GM19238 (cell line): ENCODE measurements around the gene CSTPP1.
"Not testable (repeated sequence)": the region's sequence is repeated elsewhere in the genome, so short reads cannot be mapped to it uniquely, and the experiment has no call there.

Source experiments
- DNase-seq: peaks from one replicate; pipeline ENCODE4 v3.0.0; 2011; ENCODE audit warnings: low spot score; ENCODE audit not compliant: insufficient read length

The CSTPP1 gene

GRCh38 chr11:46912526-46913150 is 23.9 kb upstream of the CSTPP1 start:
- no peak for DNase-seq

- DNase-seq: no peak
These were observed 23.1 kb upstream of the CSTPP1 start for GRCh38 chr11:46913484-46913883.

- no peak for DNase-seq
These were observed 22.2 kb upstream of the CSTPP1 start for GRCh38 chr11:46914363-46914762.

- DNase-seq: no peak
These were observed 21.7 kb upstream of the CSTPP1 start for GRCh38 chr11:46914910-46915309.

GRCh38 chr11:46916286-46917108 is 20.1 kb upstream of the CSTPP1 start:
- peak; percentile 32 for DNase-seq

- DNase-seq: no peak
These were observed 19.3 kb upstream of the CSTPP1 start for GRCh38 chr11:46917109-46917761.

- no peak for DNase-seq
These were observed 18.8 kb upstream of the CSTPP1 start for GRCh38 chr11:46917762-46918082.

GRCh38 chr11:46918083-46918787 is 18.3 kb upstream of the CSTPP1 start, which contains the start of gene LRP4:
Gene LRP4 (minus strand): TSS chr11:46918550. CDS start chr11:46918379, 171 bp downstream.
- peak; percentile 57 for DNase-seq

- no peak for DNase-seq
These were observed 17.6 kb upstream of the CSTPP1 start for GRCh38 chr11:46918788-46919513.

GRCh38 chr11:46920755-46921154 is 15.8 kb upstream of the CSTPP1 start:
- no peak for DNase-seq

- not testable (repeated sequence) for DNase-seq
These were observed 8.6 kb upstream of the CSTPP1 start for GRCh38 chr11:46927928-46928327.

GRCh38 chr11:46928701-46929100 is 7.9 kb upstream of the CSTPP1 start:
- DNase-seq: not testable (repeated sequence)

GRCh38 chr11:46930089-46930488 is 6.5 kb upstream of the CSTPP1 start:
- DNase-seq: no peak

- DNase-seq: no peak
These were observed 5.6 kb downstream of the CSTPP1 start for GRCh38 chr11:46942172-46942571.

- no peak for DNase-seq
These were observed 8.0 kb downstream of the CSTPP1 start for GRCh38 chr11:46944356-46945075.

- DNase-seq: no peak
These were observed 11.0 kb downstream of the CSTPP1 start for GRCh38 chr11:46947399-46948077.

GRCh38 chr11:46948378-46949131 is 12.0 kb downstream of the CSTPP1 start:
- DNase-seq: no peak

GRCh38 chr11:46949297-46949696 is 12.7 kb downstream of the CSTPP1 start:
- DNase-seq: no peak

- DNase-seq: no peak
These were observed 15.3 kb downstream of the CSTPP1 start for GRCh38 chr11:46951864-46952263.
